ENCODE results near the gene CRLF3.

GRCh38 chr17:30821871-30822723 lies 2.4 kb downstream of the CRLF3 start:
- TF ChIP-seq CTCF (IDR thresholded peaks at IDR 0.05) (no peak), POLR2A (IDR thresholded peaks at IDR 0.05) (no peak), EP300 (IDR thresholded peaks at IDR 0.05) (no peak)

Data from tibial nerve (tissue), 4 donors.